GM04503 (cell line): ENCODE measurements around the gene DTNBP1.

Source experiments
- DNase-seq: peaks from one replicate; pipeline ENCODE4 v3.0.0-alpha.2; 2012; ENCODE audit warnings: low read depth

The DTNBP1 gene

DNA sequence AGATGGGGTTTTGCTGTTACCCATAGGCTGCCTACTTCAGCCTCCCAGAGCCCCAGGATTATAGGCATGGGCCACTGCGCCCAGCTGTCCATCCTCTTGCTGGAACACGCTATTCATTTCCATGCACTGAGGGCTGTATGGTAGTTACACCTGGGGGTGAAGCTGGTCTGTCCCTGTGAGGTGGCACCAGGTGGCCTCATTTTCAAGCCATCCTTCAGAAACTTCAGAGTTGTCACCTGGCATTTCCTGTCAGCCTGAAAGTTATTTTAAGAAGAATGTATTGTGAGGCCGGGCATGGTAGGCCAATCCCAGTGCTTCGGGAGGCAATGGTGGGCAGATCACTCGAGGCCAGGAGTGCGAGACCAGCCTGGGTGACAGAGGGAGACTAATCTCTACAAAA, 147.6 kb downstream of the DTNBP1 start:
- no peak for DNase-seq

GRCh38 chr6:15513801-15514711, 148.8 kb downstream of the DTNBP1 start:
- no peak for DNase-seq

DNA sequence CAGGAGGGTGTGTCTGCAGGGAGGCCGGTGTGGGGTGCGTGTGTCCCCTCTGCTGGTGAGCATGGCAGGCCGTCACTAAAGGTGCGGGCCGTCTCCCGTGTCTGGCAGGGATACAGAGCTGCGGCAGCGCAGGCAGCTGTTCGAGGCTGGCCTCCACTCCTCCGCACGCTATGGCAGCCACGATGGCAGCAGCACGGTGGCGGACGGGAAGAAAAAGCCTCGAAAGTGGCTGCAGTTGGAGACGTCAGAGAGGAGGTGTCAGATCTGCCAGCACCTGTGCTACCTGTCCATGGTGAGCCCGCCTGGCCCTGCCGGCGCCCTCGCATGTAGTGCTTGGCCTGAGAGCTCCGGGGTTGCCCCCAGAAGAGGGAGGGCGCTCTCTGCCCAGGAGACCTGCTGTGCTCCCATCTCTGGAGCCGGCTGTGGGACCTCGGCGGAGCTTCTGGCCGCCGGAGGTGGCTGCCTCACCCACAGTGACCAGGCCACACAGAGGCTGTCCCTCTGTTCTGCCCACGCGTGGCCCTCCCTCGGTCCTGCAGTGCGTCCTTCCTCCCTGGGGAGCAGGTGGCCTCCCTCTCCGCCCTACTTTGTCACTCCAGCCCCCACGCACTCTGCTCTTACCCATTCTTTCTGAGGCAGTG, 149.6 kb downstream of the DTNBP1 start:
- DNase-seq: no peak

DNA sequence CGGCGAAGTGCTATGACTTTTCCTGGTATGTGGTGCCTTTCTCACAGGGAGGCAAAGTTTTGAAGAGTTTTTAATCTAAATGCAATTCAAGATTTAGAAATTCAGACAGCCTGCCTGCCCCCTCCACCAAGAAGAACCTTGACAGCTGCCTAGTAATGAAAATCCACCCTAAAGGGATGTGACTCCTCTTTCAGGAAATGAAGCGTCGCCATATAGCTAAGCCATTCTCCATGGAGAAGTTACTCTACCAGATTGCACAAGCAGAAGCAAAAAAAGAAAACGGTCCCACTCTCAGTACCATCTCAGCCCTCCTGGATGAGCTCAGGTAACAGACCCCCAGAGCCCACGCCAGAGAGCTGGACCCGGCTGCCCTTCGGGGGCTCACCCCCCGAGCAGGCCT, 150.1 kb downstream of the DTNBP1 start:
- DNase-seq: no peak

GRCh38 chr6:15512126-15512525, 150.7 kb downstream of the DTNBP1 start:
- no peak for DNase-seq

DNA sequence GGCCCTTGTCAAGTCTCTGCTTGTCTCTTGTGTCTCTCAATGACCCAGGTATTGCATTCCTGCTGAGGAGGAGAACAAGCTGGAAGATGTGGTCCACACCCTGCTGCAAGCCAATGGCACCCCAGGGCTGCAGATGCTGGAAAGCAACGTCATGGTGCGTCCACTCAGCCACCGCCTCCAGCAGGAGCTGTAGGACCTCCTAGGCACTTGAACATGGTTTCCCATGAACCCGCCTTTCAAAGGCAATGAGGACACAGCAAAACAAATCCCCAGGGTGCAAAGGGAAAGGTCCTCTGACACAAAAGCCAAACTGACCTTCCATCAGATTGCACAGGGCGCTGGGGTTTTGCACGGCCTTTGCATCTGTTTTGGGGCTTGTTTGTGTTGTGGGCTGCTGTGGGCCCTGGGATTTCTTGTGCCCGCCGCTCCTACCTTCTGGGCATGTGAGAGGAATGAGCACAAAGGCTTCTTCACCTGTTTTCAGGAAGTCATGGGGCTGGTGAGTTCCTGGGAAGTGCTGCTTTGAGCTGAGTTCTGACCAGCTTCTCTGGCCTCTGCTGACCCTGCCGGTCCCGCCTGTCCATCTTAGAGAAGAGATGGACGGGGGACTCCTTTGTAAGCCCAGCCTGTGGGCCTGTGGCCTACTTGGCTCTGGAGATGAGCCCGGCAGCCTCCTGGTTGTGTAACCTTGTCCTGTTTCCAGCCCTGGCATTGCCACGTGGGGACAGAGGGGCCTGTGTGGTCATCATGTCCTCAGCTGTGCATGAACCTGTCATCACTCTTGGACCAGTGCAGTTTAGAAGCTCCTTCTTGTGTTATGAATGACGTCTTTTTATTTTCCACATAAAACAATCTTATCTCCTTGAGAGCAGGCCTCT, 151.3 kb downstream of the DTNBP1 start:
- no peak for DNase-seq

GRCh38 chr6:15510536-15511247, 152.1 kb downstream of the DTNBP1 start:
- no peak for DNase-seq

DNA sequence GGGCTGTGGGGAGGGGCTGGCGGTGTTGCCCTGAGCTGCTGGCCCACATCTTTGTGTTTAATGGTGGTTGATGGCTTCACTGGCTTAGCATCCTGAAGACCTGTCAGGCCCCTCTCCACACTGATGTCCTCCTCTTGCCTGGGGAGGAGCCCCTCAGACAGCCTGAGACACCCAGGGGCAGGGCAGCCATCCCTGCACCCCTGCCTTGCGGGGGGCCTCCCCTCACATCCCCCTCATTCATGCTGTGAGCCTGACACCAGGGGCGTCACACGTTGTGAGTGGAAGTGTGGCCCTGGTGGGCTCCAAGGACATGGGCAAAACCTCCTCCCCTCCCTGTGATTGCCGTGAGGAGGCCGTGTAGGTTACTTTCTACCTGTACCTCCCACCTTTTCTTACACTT, 152.7 kb downstream of the DTNBP1 start:
- DNase-seq: no peak

DNA sequence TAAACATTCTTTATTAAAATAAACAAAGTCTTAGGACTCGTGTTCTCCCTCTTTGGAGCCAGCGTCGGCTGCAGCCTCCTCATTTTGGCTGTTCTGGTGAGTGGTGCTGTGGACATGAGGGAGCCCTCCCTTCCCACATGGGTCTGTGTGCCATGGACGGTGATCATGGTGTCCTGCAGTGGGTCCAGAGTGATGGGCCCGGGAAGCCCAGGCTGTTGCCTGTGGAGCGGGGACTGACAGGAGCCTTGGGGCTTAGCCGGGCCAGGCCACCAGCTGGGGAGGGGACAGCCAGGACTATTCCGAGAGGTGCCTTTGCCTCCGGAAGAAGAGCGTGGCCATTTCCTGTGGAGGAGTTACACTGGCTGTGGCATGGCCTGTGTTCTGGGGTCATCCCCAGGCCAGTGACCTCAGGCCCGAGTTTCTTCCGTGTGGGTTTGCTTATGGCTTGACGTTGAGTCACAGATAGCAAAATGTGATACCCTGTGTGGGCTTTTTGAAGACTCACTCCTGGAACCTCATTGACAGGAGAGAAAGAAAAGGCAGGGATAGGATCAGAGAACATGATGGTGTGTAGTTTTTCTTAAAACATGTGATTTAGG, 153.4 kb downstream of the DTNBP1 start:
- no peak for DNase-seq

- no peak for DNase-seq
These were observed 153.9 kb downstream of the DTNBP1 start for GRCh38 chr6:15508931-15509330.

- DNase-seq: no peak
These were observed 154.4 kb downstream of the DTNBP1 start for GRCh38 chr6:15508441-15508871.

- no peak for DNase-seq
These were observed 155.1 kb downstream of the DTNBP1 start for GRCh38 chr6:15507746-15508145.

GRCh38 chr6:15507221-15507620, 155.6 kb downstream of the DTNBP1 start:
- no peak for DNase-seq

GRCh38 chr6:15506066-15506465, 156.8 kb downstream of the DTNBP1 start:
- no peak for DNase-seq

- no peak for DNase-seq
These were observed 157.3 kb downstream of the DTNBP1 start for GRCh38 chr6:15505463-15505918.

DNA sequence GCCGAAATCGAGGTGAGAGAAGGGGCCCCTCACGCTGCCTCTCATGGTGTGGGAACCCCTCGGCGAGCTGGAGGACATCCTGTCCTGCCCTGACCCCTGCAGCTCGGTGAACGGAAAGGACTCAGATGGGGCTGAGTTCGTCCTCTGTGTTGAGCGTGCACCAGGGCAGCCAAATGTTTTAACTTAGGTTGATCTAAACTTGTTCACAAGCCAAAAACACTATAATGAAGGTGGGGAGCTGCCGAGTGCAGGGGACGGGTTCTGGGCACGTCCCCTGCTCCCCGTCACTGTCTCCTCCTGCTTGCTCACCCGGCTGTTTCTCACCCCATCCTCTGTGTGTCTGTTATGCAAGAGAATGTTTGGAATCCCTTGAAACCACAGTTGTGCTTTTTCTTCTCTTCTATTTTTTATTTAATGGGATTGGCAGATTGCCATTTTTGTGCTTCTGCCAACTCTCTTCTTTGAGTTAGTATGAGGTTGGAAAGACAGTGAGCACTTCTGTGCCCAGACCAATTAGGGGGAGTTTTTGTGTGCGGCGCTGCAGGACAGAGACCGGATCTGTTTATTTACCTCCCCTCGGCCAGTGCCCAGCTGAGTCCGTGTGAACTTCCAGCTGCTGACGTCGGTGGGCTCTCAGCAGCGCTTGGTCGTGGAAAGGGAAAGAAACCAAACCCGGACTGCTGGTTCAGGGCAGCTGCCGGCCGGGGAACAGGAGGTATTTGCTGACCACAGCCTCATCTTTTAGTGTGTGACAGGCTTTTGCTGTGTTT, 158.1 kb downstream of the DTNBP1 start:
- peak; percentile 98 for DNase-seq

GRCh38 chr6:15504040-15504495, 158.8 kb downstream of the DTNBP1 start:
- DNase-seq: no peak

- DNase-seq: no peak
These were observed 159.5 kb downstream of the DTNBP1 start for GRCh38 chr6:15503346-15503680.

DNA sequence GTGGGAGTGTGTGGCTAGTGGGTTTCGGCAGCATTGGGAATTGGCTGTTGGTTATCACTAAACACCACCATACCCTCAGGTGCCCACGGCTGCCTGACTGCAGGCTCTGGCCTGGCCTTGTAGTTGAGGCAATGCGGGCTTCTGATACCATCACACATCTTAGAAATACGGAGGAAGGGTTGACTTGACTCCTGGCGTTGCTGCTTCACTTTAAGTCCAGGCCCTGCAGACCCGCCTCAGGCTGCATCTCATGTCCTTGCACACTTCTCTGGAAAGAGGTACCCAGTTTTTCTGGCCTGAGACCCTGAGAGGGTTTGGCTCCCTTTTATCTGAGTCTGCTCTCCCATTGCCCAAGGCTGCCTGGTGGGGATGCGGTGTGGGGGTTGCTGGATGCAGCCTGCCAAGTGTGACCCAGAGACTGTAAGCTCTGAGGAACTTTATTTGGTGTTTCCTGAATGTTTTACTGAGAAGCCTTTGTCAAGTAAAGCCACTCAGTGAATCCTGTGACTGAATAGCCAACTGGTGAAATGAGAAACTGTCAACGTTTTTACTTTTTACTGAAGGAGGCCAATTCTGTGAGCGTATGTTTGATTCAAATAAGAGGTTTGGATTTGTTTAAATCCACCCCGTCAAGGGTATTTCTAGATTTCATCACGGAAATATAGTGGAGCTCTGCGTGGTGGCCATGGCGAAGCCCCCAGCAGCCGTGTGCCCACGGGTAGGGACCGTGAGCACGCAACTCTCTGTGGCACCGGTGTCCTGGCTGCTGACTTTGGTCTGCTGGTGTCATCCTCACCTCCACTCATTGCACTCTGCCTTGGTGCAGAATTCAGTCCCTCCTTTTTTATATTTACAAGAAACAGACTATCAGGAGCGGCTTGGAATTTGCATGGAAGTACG, 160.1 kb downstream of the DTNBP1 start:
- no peak for DNase-seq
